GM19025 (cell line): Measurements from ENCODE around the gene PIAS4.

Experiments used
- ATAC-seq: cut with Tn5 transposase; IDR thresholded peaks from one replicate; pipeline ENCODE4 v1.9.1; 2021; ENCODE audit warnings: mild to moderate bottlenecking, low read depth, moderate library complexity; ENCODE audit not compliant: unreplicated experiment

The PIAS4 gene

DNA sequence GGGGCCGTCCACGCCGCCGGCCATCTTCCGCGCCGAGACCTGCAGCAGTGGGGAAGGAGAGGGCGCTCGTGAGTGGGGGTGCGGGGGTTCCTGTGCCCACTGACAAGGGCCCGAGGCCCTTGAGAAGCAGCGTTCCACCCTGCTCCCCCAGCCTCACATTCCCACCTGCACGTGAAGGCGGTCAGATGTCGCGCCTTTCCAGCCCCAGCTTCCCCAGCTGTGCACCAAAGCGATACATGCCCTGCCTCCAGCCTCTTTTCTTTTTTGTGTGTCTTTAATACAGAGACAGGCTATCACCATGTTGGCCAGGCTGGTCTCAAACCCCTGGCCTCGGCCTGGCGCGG is 47.6 kb downstream of the PIAS4 start:
- ATAC-seq: no peak

DNA sequence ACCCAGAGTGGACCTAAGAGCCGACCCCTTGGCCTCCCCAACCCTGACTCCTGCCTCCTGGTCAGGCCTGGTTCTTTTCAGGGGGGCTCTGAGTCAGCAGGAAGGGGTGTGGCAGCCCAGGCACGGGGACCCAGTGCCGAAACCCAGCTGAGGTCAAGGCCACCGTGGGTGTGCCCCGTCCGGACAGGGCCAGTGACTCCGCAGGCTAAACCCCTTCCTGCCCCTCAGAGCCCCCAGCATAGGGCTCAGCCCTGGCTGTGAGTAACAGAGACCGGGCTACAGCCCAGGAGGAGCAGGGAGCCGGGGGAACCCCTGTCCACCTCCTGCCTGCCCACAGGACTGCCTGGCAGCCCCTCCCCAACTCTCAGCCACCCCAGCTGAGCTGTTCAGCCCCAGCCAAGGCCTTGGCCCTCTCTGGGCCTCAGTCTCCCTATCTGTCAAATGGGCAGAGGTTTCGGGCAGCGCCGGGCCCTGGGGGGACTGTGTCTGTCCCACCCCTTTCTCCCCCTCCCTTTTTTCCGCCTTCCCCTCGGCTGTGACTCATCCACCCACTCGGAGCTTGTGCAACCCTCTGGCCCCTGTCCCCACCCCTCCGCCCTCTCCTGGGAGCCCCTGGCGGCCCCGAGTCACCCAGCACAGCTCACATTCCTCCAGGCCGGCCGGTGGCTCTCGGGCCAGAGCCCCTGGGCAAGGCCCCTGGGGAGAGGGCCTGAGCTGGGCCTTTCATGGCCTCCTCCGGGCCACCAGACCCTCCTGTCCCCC is 50.6 kb downstream of the PIAS4 start:
- no peak for ATAC-seq

DNA sequence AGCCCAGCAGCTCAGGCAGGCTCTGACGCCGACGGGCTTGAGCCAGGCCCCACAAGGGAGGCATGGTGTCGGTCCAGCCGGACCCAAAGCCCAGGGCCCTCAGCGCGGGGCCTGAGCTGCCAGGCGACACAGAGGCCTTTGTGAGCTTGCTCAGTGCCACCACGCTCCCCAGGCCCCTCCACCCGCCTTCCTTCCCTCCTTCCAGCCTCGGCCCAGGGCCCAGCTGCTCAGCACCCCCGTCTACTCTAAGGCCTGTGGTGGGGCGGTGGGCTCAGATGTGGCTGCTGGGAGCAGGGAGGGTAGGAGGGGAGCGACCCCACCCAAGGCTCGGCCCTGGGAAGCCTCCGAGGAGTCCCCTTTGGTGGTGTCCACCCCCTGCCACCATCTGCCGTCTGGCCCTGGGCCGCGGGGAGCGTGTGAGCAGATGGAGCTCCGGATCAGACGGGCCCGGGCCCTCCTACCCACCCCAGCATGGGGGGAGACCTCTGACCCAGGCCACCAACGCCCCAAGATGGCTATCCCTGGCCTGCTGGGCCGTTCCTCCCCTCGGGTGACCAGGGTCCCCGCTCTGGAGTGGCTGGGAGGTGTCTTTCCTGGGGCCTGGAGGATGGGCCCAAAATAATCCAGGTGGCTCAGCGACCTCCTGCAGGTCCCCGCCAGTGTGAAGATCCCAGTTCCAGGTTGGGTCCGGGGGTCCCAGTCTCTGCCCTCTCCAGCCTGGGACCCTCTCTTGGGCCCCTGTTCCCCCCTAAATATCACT is 51.3 kb downstream of the PIAS4 start:
- ATAC-seq: no peak

DNA sequence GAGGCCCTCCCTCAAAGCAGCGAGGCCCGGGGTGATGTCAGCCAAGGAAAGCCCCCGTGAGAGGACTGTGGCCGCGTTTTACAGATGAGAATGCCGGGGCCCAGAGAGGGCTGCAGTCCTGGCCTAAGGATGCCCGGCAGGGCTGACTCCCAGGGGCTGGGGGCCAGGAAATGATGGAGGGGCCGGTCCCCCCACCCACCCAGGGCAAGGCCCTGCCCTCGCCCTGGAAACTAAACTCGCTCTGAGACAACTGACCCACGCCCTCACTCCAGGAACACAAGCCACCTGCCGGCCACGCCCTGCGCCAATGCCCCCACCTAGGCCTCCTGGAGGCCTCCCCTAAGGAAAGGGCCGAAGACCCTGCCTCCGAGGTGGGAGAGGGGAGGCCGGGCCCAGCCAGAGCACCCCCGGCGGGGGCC is 51.9 kb downstream of the PIAS4 start:
- no peak for ATAC-seq

DNA sequence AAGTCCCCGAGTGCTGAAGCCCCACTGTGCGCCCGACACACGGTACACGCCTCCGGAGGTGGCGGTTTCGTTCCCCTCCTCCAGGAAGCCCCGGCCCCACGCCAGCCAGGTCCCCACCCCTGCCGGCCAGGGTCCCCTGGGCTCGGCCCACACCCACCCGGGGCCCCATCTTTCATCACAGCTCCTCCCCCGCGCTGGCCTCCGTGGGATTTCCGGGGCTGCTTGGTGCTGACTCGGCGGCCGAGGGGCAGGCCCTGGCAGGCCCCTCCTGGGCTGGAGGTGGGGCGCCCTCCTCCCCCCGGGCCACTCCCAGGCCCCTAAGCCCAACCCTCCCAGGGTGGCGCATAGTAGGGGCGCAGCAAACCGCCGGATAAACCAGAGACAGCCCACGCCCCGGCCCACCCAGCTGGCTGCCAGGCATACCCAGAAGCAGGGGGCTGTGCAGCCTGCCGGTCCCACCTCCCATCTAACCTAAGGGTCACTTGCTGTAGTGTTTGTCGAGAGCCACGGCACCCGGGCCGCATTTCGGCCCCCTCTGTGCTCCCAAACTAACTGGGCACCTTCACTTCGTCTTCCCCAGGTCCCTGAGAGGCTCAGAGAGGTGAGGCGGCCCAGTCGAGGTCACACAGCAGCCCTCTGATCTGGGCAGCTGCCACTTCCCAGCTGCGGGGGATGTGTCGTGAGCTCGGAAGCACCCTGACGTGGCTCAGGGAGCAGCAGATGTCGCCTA is 52.5 kb downstream of the PIAS4 start:
- no peak for ATAC-seq

DNA sequence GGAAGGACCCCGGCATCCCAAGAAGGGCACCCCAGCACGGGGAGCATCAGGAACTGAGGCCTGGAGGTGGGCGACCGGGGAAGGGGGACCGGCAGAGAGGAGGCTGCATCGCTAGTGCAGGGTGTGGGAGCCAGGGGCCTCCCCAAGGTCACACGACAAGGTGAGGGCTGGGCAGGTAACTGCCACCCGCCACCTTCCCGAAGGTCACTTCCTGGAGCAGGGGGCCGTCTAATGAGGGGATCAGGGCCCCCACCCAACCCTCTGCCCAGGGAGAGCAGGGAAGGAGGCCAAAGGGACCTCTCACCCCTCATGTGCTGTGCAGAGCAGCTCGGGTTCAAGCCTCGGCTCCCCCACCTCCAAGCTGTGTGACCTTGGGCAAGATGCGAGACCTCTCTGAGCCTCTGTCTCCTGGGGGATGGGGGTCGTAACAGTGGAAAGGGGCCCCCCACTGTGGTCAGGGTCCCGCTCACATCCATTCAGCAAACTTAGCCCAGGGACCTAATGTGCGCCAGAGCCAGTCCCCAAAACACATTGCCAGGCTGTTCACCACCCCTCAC is 53.2 kb downstream of the PIAS4 start:
- ATAC-seq: no peak

DNA sequence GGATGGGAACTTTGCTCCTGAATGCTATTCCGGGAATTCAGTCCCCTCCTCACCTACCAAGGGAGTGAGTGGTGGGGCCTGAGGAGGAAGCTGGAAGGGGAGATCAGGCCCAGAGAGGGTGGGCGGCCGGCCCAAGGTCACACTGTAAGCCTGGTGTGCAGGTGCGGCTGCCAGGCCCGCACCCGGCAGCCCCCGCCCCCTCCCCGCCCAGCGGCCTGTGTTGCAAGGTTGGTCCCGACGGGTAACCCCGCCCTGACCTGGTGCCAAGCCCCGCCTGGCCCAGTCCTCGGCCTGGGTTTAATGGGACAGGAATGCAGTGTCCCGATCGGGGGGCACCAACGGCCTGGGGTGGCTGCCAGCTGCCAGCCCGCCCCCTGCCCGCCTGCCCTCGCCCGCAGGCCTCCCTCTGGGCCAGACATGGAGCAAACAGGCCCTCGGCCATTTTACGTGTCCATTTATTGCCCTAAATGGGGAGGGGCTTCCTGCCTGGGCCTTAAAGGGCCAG is 53.7 kb downstream of the PIAS4 start:
- ATAC-seq: no peak

DNA sequence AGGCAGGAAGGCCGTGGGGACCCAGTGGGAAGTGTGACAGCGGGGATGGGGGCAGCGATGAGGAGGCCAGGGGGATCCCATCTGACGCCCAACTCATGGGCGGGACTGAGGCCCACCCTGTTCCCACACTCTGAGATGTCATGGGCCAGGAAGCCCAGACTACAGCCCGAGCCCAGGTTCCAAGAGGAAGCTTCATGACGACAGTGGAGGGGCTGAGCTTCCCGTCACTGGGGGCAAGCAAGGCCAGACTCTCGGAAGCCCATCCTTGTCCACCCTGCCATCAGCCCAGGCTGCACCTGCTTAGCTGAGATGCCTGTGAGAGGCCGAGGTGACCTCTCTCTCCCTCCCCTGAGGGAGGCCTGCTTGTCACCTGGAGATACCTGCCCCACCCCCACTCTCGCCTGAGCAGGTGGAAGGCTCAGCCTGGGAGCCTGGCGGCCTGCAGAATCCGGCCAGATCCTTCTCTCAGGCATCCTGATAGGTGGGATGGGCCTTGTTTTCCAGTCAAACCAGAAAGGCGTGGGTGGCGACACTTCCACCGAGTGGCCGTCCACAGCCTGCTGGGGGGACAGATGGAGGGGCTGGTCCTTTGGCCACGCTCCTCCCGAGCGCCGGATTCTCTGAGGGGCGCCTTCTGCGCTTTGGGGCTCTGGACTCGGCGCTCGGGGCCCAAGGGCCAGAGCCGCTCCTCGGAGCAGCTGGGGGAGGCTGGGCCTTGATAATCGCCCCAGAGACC is 54.3 kb downstream of the PIAS4 start:
- no peak for ATAC-seq

DNA sequence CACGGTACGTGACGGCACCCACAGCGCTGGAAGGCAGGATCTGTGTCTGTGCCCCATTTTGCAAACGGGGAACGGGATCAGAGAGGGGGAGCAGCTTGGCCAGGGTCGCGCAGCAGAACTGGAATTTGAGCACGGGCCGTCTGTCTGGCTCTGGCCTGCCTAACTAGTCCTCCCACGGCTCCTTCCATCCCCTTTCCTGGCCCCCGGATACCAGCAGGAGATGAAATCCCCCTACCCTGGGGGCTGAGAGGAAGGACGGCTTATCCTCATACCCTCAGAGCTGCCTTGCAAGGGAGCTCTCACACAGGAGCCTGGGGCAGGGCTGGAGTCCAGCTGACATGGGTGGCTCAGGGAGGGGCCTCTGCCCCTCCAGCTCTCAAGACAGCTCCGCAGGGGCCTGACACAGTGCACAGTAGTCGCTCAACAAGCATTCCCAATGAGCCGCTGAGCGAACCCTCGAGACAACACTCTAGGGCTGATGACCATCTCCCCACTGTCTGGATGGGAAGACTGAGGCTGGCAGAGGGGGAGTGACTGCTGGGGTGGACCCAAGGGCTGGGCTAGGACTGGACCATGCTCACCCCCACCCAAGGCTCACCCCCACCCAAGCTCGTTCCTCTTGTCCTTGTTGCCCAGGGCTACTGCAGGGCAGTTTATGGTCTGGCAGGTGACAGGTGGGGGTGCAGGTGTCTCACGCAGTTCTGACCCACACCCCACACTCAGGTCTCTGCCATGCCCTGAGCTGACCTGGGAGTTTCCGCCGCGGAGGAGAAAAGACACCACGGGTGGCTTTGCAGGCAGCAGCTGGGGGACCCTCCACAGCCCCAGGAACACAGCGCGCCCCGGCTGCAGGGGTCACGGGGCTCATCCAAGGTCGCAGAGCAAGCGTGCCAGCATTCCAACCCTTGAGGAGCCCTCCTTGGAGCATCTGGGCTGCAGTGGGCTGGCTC is 55.2 kb downstream of the PIAS4 start:
- no peak for ATAC-seq

DNA sequence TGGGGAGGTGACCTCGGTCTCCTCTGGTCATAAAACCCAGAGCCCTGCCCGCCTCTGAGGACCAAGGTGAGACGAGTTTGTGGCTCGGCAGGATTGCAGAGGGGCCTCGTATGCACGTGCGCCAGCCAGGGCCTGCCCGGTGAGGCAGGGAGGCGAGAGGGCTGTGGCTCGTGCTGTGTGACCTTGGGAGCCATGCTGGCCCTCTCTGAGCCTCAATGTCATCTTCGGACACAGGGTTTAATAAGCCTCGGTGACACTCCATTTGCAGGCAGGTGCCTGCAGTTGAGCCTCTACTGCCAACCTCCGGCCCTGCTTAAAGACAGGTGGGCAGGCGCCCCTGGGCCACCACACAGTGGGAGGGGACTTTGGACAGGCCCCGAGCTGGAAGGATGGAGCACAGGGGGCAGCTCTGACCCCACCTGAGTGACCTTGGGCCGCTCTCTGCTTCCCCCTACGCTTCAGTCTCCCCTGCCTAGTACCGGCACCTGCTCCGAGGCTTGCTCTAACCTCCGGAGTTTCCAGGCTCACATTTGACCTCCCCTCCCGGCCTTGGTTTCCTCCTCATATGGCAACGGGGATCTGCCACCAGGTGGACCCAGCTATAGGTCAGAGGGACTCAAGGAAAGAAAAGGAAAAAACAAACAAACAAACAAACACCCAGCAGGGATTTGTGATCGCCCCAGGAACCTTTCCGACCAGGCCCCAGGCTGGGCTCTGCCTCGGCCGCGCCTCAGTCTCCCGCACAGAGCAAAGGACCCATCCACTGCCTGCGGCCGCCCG is 56.0 kb downstream of the PIAS4 start:
- ATAC-seq: no peak

DNA sequence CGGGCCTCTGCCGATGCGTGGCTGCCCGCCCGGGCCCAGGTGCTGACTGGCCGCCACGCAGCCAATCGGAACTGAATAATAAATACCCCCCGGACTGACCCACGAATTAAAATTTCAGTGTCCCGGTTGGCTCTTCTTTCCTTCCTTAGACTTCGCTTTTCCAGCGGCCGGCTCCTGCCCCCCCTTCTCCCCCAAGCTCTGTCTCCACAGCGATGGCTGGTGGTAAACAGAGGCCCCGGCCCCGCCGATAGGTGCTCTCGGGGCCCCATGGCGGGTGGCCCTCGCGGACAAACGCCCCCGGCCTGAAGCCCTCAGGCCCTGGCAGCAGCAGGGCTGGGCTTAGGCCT is 56.6 kb downstream of the PIAS4 start:
- no peak for ATAC-seq

DNA sequence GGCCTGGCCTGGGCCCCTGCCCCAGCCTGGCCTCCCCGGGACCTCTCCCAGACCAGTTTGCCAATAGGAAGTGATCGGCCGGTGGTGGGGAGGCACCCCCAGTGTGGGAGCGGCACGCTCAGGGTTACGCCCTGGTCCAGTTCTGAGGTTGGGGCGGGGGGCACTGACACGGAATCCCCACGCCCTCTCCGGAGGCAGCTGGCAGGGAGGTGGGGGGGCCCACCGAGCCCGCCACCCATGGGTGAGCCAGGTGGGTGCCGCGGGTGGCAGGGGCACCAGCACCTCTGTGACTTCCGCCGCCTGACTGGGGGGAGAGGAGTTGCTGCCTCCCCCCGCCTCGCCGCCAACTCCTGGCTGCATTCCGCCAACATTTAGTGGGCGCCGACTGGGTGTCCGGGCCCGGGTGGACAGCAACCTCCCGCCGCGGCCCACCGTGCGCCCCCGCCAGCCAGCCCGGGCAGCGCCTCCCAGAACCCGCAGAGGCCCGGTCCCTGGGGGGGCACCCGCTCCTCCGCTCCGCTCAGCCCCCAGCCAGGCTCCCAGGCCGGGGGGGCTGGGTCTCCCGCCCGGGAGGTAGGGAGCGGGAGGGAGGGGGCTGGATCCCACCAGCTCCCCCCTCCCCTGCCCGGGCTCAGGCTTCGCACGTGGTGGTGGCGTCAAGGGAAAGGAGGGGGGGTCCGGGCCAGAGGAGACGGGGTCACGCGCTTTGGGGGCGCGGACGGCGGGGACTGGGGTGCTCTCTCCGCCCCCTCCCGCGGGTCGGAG is 57.1 kb downstream of the PIAS4 start:
- ATAC-seq: no peak

DNA sequence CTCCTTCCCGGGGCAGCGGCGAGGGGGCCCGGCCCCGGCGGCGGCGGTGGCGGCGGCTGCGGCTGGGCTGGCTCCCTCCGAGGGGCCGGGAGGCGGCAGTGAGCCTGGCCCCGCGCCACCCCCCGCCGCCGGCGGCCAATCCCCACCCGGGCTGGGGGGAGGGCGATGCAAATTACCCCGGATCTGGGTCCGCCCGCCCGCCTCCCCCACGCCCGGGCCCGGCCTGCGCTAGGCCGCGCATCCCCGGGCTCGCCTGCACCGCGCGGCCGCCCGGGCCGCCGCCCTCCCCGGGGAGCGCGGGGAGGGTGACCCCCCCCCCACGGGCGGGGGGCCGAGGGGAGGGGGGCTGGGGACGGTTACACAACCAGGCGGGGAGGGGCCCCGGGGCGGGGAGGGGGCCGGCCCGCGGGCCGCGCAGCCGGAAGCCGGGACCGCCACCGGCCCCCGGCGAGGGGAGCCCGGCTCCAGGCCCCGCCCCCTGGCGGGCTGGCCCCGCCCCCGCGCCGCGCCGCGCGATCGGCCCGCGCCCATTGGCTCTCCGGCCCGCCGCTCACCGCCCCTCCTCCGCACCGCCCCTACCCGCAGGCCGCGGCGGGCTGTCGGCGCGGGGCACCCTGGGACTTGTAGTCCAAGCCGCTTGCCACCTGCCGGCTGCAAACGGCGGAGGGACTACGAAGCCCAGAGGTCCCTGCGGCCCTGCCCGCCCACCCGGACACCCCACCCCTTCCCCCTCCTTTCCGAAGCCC is 58.1 kb downstream of the PIAS4 start:
- peak; percentile 73 for ATAC-seq

DNA sequence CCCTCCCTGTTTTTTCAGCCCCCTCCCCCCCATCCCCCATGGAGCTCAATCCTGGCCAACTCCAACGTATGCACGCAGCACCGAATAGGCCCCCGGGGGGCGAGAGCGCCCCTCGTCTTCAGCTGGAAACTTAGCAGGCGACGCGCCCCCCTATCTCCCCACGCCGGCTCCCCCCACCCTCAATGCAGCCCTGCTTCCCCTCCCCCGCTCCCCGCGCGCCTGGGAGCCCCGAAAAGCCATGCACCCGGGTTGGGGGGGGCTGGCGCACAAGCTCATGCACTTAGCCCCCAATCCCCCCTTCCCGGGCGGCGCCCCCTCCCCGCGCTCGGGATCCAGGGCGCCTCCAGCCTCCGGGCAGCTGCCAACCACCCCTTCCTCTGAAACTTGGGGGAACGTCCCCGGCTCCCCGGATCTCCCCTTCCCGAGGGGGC is 58.7 kb downstream of the PIAS4 start:
- no peak for ATAC-seq

DNA sequence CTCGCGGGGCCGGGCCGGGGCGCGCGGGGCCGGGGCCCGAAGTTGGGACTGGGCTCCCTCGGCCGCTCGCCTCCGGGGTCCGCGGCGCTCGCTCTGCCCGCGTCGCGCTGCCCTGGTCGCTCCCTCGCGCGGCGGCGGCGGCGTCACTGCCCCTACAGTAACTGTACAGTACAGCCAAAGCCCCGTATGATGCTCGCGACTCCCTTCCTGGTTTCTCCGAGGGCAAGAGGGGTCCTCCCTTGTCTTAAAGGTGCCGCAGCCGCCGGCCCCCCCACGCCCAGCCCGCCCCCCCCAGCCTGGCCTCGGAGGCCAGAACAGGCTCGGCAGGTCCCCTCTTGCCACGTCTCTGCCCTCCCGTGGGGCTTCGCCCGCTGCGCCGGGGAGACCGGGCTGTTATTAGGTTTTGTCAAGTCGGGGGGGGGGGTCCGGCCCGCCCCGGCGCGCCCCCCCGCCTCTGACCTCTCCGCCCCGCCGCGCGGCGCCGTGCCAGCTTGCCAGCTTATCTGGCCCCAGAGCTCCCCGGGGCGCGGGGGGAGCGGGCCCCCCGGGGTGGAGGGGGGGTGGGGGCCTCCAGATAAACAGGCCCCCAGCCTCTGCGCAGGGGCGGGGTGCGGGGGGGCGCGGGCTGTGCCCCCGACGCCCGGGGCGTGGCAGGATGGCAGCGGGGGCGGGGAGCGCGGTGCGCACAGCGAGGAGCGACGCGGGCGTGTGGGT is 59.3 kb downstream of the PIAS4 start, which contains the start of gene ZBTB7A:
TSS of gene ZBTB7A (minus strand) at position 218 of the 714 bp plus-strand sequence. CDS start 11,667 bp downstream, outside the sequence.
- no peak for ATAC-seq

DNA sequence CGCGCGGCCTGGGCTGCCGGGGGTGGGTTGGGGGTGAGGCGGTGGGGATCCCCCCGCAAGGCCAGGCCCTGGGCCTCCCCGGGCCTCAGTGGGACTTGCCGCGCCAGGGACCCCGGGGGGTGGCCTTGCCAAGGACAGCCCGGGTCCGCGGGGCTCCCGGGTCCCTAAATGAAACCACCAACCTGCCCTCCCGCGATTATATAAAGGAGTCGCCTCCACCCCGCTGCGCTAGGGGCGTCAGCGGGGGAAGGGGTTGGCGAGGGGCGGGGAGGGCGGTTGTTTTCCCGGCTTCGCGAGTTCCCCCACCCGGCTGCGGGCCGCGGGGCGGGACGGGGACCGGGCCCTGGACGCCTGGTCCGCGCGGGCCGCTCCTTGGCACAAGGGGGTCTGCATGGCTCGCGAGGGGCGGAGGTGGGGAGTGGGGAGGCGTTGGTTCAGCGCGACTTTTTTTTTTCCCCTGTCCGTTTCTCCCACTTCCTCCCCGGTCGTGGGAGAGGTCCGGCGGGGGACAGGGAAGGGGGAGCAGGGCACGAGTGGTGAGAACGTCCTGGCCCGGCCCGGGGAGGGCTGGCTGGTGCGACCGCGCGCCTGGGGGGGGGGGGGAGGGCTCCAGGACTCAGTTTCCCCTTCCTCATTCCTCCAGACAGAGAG is 60.0 kb downstream of the PIAS4 start:
- no peak for ATAC-seq
